Testis (tissue), 2 donors: ENCODE results near the gene AKIP1.

Experiments used
- CTCF ChIP-seq, 3 experiments: fragments of 450-650 bp in 2 of 3; fragments of 200-600 bp in 1 of 3; sonication (generic) in 1 of 3; IDR thresholded peaks; one replicate each; pipeline ENCODE4 v1.5.1; 2016 to 2019; ENCODE audit warnings: antibody characterized with exemption in 3 of 3, mild to moderate bottlenecking in 2 of 3, moderate library complexity in 1 of 3
- POLR2A ChIP-seq: fragments of 450-650 bp; IDR thresholded peaks from one replicate; pipeline ENCODE4 v1.6.1; 2017; ENCODE audit warnings: antibody characterized with exemption, mild to moderate bottlenecking, moderate library complexity

- TF ChIP-seq CTCF (IDR thresholded peaks at IDR 0.05): no peak
- TF ChIP-seq POLR2A: no peak
Observed at GRCh38 chr11:8956860-8957259, 45.9 kb downstream of the AKIP1 start.
